DOHH2 (cell line): Measurements from ENCODE around the gene PARP3.

ENCODE experiments used
- EZH2phosphoT487 ChIP-seq: fragments of 200-600 bp; sonication (generic); IDR thresholded peaks from 2 replicates; pipeline ENCODE4 v1.6.1; 2017; ENCODE audit warnings: borderline replicate concordance, mild to moderate bottlenecking, antibody characterized with exemption, low read length, moderate library complexity, mixed read lengths
- TF ChIP-seq, protein P1 (sequence below): fragments of 200-600 bp; sonication (generic); IDR thresholded peaks from one replicate; pipeline ENCODE4 v1.5.1; 2014; ENCODE audit warnings: antibody characterized with exemption, mild to moderate bottlenecking, low read depth, low read length; ENCODE audit not compliant: poor library complexity, severe bottlenecking

DNA sequence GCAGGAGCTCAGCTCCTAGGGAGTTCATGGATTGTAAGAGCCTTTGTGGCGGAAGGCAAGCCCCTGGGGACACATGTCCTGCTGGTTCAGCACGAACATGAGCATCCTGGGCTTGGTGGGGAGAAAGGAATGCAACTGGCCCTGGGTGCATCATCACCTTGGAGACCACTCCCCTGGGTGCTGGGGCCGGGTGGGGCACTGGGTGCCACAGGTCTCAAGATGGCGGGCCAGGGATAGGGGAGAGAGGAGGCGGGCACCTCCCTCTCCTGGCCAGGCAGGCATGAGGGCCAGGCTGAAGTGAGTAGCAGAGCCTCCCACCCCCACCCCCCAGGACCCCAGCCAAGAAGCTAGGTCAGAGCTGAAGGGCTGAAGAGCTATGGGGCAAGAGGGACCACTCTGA is 24.3 kb downstream of the PARP3 start:
- TF ChIP-seq, protein P1, sequence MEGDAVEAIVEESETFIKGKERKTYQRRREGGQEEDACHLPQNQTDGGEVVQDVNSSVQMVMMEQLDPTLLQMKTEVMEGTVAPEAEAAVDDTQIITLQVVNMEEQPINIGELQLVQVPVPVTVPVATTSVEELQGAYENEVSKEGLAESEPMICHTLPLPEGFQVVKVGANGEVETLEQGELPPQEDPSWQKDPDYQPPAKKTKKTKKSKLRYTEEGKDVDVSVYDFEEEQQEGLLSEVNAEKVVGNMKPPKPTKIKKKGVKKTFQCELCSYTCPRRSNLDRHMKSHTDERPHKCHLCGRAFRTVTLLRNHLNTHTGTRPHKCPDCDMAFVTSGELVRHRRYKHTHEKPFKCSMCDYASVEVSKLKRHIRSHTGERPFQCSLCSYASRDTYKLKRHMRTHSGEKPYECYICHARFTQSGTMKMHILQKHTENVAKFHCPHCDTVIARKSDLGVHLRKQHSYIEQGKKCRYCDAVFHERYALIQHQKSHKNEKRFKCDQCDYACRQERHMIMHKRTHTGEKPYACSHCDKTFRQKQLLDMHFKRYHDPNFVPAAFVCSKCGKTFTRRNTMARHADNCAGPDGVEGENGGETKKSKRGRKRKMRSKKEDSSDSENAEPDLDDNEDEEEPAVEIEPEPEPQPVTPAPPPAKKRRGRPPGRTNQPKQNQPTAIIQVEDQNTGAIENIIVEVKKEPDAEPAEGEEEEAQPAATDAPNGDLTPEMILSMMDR: no peak
- no peak for TF ChIP-seq EZH2phosphoT487
